Endodermal cell (in vitro differentiated cells): Measurements from ENCODE around the gene ZNF346. TPM values are rescaled to one million over a fixed set of nuclear protein-coding genes. Genes with fewer than 3 reads are reported as not detected.

Experiments
- DNase-seq: peaks from one replicate; pipeline ENCODE4 v3.0.0-alpha.2; 2017
- H3K27ac ChIP-seq: 2 replicates; pipeline ENCODE4 v1.5.1; 2013; ENCODE audit warnings: mild to moderate bottlenecking, low read depth, low read length, moderate library complexity
- H3K27me3 ChIP-seq: 2 replicates; pipeline ENCODE4 v1.6.1; 2013; ENCODE audit warnings: mild to moderate bottlenecking, low read length, moderate library complexity; ENCODE audit not compliant: insufficient read depth, control insufficient read depth, poor library complexity, severe bottlenecking
- H3K36me3 ChIP-seq: 2 replicates; pipeline ENCODE4 v1.7.0; 2013; ENCODE audit warnings: mild to moderate bottlenecking, low read length, moderate library complexity; ENCODE audit not compliant: control insufficient read depth, insufficient read depth
- H3K4me1 ChIP-seq: one replicate; pipeline ENCODE4 v1.7.0; 2013; ENCODE audit warnings: low read length; ENCODE audit not compliant: control insufficient read depth, insufficient read depth
- H3K4me3 ChIP-seq: 2 replicates; pipeline ENCODE4 v1.5.1; 2013; ENCODE audit warnings: mild to moderate bottlenecking, low read length, moderate library complexity
- H3K9ac ChIP-seq: 2 replicates; pipeline ENCODE4 v1.6.1; 2013; ENCODE audit warnings: mild to moderate bottlenecking, low read length, moderate library complexity; ENCODE audit not compliant: poor library complexity, severe bottlenecking; ENCODE audit errors: extremely low read depth
- H3K9me3 ChIP-seq: 2 replicates; pipeline ENCODE4 v1.6.1; 2013; ENCODE audit warnings: mild to moderate bottlenecking, low read length, moderate library complexity; ENCODE audit not compliant: control insufficient read depth
- H3K27ac Mint-ChIP-seq: 2 replicates; pipeline ENCODE4 v1.8.0; 2020; ENCODE audit warnings: mixed read lengths
- H3K27me3 Mint-ChIP-seq: 2 replicates; pipeline ENCODE4 v1.8.0; 2021; ENCODE audit warnings: mild to moderate bottlenecking, mixed read lengths; ENCODE audit not compliant: insufficient read depth
- H3K36me3 Mint-ChIP-seq: 2 replicates; pipeline ENCODE4 v1.8.0; 2020; ENCODE audit warnings: low read depth, mixed read lengths
- H3K4me1 Mint-ChIP-seq: 2 replicates; pipeline ENCODE4 v1.8.0; 2020; ENCODE audit warnings: mixed read lengths
- H3K4me3 Mint-ChIP-seq: 2 replicates; pipeline ENCODE4 v1.8.0; 2020; ENCODE audit warnings: mild to moderate bottlenecking, moderate library complexity, mixed read lengths
- H3K9me3 Mint-ChIP-seq: 2 replicates; pipeline ENCODE4 v1.8.0; 2020; ENCODE audit warnings: mild to moderate bottlenecking, mixed read lengths
- CTCF ChIP-seq: fragments of 200-600 bp; sonication (generic); conservative IDR thresholded peaks from 2 replicates; pipeline ENCODE4 v1.5.0; 2021; ENCODE audit warnings: antibody characterized with exemption, mild to moderate bottlenecking
- WGBS, 2 experiments: methylation state at CpG; one replicate each; pipeline versions ENCODE4 v1.1.5 to v1.1.7; 2013; ENCODE audit warnings: missing lambda C conversion rate in 2 of 2, mixed read lengths in 1 of 2; ENCODE audit not compliant: insufficient coverage in 1 of 2, insufficient read length in 1 of 2; 5-methylcytosine and 5-hydroxymethylcytosine counted together
- total RNA-seq, 2 donors: library from RNA; stranded (reverse); fragmentation: NEBNext Ultra II Directional in 1 of 2; extraction: Animal tissue kit (Norgen Biotek cat#: 25700) in 1 of 2; gene quantifications; 2 replicates in 1 of 2; 3 replicates in 1 of 2; pipeline ENCODE4 v1.2.1, GENCODE V29; 2021

ZNF346 gene
- total RNA-seq, 2 donors from 2014 or later = 25.4 to 38.6 TPM

- WGBS, 2 experiments = 98 to 100% methylated on average over 3 to 6 of the region's 6 CpGs
Measured at GRCh38 chr5:177093803-177094202, 71.3 kb downstream of the ZNF346 start.

GRCh38 chr5:177094224-177095087 lies 72.0 kb downstream of the ZNF346 start:
- TF ChIP-seq CTCF = no peak
- H3K4me1 Mint-ChIP-seq = peaks cover 7% of the 10 kb centered on the region
- peaks cover 48% of the 10 kb centered on the region for H3K36me3 Mint-ChIP-seq
- peak overlapping the region; percentile 12 for H3K27ac Mint-ChIP-seq
- Histone ChIP-seq H3K4me1 (no peaks in the 10 kb centered on the region), H3K27me3 (no peaks in the 10 kb centered on the region), H3K27ac (peak overlapping the region; percentile 38), H3K4me3 (no peak overlapping the region), H3K9me3 (no peaks in the 10 kb centered on the region), H3K9ac (no peak overlapping the region), H3K36me3 (no peaks in the 10 kb centered on the region)
- no peaks in the 10 kb centered on the region for H3K27me3 Mint-ChIP-seq
- no peak overlapping the region for H3K4me3 Mint-ChIP-seq
- WGBS, 2 experiments = 88% methylated on average over 10 to 12 of the region's 12 CpGs
- H3K9me3 Mint-ChIP-seq = no peaks in the 10 kb centered on the region
- DNase-seq = no peak

More at GRCh38 chr5:177093803-177094202, 71.3 kb downstream of the ZNF346 start:
- H3K4me1 Mint-ChIP-seq = peaks cover 9% of the 10 kb centered on the region
- peaks cover 52% of the 10 kb centered on the region for H3K36me3 Mint-ChIP-seq
- no peaks in the 10 kb centered on the region for H3K9me3 ChIP-seq
- H3K9ac ChIP-seq = no peak overlapping the region
- H3K4me3 Mint-ChIP-seq = no peak overlapping the region
- H3K4me3 ChIP-seq = no peak overlapping the region
- H3K9me3 Mint-ChIP-seq = no peaks in the 10 kb centered on the region
- TF ChIP-seq CTCF = no peak
- no peaks in the 10 kb centered on the region for H3K27me3 Mint-ChIP-seq
- no peak for DNase-seq
- no peaks in the 10 kb centered on the region for H3K4me1 ChIP-seq
- no peaks in the 10 kb centered on the region for H3K36me3 ChIP-seq
- H3K27ac ChIP-seq = no peak overlapping the region
- no peak overlapping the region for H3K27ac Mint-ChIP-seq
- H3K27me3 ChIP-seq = no peaks in the 10 kb centered on the region

- Mint-ChIP-seq H3K4me1 (peaks cover 7% of the 10 kb centered on the region), H3K4me3 (no peak overlapping the region), H3K27ac (peak overlapping the region; percentile 12), H3K27me3 (no peaks in the 10 kb centered on the region), H3K36me3 (peaks cover 42% of the 10 kb centered on the region), H3K9me3 (no peaks in the 10 kb centered on the region)
- no peak for DNase-seq
- H3K4me1 ChIP-seq = no peaks in the 10 kb centered on the region
- H3K9me3 ChIP-seq = no peaks in the 10 kb centered on the region
- H3K36me3 ChIP-seq = no peaks in the 10 kb centered on the region
- 93% methylated on average over 18 to 28 of the region's 28 CpGs for WGBS, 2 experiments
- H3K4me3 ChIP-seq = no peak overlapping the region
- no peak for TF ChIP-seq CTCF
- H3K27me3 ChIP-seq = no peaks in the 10 kb centered on the region
- H3K9ac ChIP-seq = no peak overlapping the region
- no peak overlapping the region for H3K27ac ChIP-seq
Measured at GRCh38 chr5:177095088-177095669, 72.7 kb downstream of the ZNF346 start.
